ENCODE measurements around the gene GABRD. TPM values are rescaled to one million over a fixed set of nuclear protein-coding genes. Genes with fewer than 3 reads are reported as not detected.

GABRD gene
- total RNA-seq, 2 donors from 2014 or later = not detected

GRCh38 chr1:2056955-2057590 is 37.9 kb downstream of the GABRD start:
- no peak overlapping the region for H3K4me3 Mint-ChIP-seq
- H3K4me1 Mint-ChIP-seq = no peaks in the 10 kb centered on the region
- H3K9me3 Mint-ChIP-seq = no peaks in the 10 kb centered on the region
- ATAC-seq (replicated peaks) = no peak
- H3K27ac Mint-ChIP-seq = no peak overlapping the region
- H3K27me3 Mint-ChIP-seq = no peaks in the 10 kb centered on the region
- H3K36me3 Mint-ChIP-seq (ENCODE audit: low read depth) = peaks cover 41% of the 10 kb centered on the region

- H3K27me3 Mint-ChIP-seq = no peaks in the 10 kb centered on the region
- no peak overlapping the region for H3K27ac Mint-ChIP-seq
- peaks cover 64% of the 10 kb centered on the region for H3K36me3 Mint-ChIP-seq (ENCODE audit: low read depth)
- peaks cover 6% of the 10 kb centered on the region for H3K4me1 Mint-ChIP-seq
- H3K9me3 Mint-ChIP-seq = peaks cover 2% of the 10 kb centered on the region
- ATAC-seq (replicated peaks) = no peak
- no peak overlapping the region for H3K4me3 Mint-ChIP-seq
These were observed 40.3 kb downstream of the GABRD start for GRCh38 chr1:2059290-2059953.

DNA sequence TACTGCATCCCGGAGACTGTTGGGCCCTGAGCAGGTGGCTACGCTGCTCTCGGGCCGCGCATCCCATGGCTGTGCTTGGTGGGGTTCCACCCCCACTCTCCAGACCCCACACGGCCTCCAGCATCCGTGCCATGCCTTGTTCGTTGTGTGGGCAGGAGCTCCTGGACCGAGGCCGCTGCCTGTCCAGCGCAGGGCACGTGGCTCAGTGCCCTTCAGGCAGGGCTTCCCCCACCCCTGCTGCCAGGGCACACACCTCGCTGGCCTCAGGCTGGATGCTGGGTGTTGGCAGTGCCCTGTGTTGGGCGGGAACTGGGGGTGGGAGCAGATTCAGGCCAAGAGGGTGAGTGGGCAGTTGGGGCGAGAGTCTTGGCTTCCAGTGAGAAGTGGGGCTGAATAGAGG is 40.9 kb downstream of the GABRD start:
- H3K27ac Mint-ChIP-seq = no peak overlapping the region
- H3K9me3 Mint-ChIP-seq = peaks cover 3% of the 10 kb centered on the region
- H3K27me3 Mint-ChIP-seq = no peaks in the 10 kb centered on the region
- ATAC-seq (replicated peaks) = no peak
- peaks cover 6% of the 10 kb centered on the region for H3K4me1 Mint-ChIP-seq
- peaks cover 71% of the 10 kb centered on the region for H3K36me3 Mint-ChIP-seq (ENCODE audit: low read depth)
- no peak overlapping the region for H3K4me3 Mint-ChIP-seq

DNA sequence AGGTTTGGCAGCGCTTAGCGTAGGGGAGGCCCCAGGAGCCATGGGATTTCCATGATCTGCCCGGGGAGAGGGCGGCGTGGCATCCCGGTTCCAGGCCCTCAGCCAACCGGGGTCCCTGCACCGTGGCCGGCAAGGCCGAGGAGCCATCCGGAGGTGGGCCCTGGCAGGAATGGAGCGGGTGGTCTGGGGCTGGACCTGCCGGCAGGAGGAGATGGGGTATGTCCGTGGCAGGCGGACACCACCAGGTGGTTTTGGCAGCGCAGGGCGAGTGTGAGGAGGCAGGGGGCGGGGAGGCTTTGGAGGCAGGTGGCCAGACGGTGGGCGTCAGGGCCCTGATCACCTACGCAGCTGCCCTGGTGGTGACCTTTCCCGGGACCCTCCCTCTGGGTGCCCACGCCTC is 41.4 kb downstream of the GABRD start:
- H3K27me3 Mint-ChIP-seq = no peaks in the 10 kb centered on the region
- no peak overlapping the region for H3K27ac Mint-ChIP-seq
- H3K4me1 Mint-ChIP-seq = peaks cover 6% of the 10 kb centered on the region
- peaks cover 3% of the 10 kb centered on the region for H3K9me3 Mint-ChIP-seq
- H3K36me3 Mint-ChIP-seq (ENCODE audit: low read depth) = peaks cover 73% of the 10 kb centered on the region
- no peak for ATAC-seq (replicated peaks)
- no peak overlapping the region for H3K4me3 Mint-ChIP-seq

DNA sequence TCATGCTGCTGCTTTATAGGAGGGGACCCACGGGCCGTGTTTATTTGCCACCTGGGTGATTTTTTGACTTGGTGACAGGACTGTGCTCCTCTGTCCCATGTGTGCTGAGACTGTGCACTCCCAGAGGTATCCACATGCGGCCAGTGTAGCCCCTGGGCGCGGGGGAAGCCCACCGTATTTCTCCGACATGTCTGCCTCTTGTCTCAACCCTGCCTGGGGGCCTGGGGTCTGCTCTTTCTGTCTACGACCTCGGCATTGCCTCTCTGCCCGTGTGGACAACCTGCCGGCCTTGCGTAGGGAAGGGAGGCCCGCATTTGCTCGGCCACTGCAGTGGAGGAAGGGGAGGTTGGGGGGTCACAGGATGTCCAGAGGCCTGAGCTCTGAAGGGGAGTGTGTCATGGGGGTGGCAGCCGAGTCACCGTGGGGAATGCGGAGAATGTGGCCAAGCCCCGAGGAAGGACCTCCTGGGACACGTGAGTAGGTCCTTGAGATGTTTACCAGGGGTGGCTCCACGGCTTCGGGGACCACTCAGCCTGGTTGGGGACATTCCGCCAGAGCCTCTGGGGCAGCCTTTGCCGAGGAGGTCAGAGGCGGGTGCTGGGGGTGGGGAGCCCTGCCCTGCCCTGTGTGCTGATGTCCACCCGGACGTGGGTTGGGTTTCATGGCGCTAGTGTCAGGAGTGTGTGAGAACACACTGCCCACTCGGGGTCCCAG is 42.1 kb downstream of the GABRD start:
- Mint-ChIP-seq H3K27me3 (no peaks in the 10 kb centered on the region), H3K4me1 (peaks cover 6% of the 10 kb centered on the region), H3K27ac (no peak overlapping the region), H3K4me3 (no peak overlapping the region), H3K9me3 (peaks cover 3% of the 10 kb centered on the region), H3K36me3 (ENCODE audit: low read depth) (peaks cover 74% of the 10 kb centered on the region)
- ATAC-seq (replicated peaks) = no peak

DNA sequence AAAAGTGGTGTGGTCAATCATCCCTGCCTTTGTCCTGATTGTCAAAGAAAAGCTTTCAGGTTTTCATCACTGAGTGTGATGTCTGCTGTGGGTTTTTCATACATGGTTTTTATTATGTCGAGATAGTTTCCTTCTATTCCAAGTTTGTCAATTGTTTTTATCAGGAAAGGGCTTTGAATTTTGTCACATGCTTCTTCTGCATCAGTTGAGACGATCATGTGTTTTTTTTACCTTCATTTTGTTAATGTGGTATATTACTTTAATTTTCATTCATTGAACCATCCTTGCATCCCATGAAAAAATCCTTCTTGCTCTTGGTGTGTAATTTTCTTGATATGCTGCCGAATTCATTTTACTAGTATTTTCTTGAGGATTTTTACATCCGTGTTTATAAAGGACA is 46.6 kb downstream of the GABRD start:
- no peak overlapping the region for H3K27ac Mint-ChIP-seq
- H3K4me1 Mint-ChIP-seq = peaks cover 6% of the 10 kb centered on the region
- peaks cover 48% of the 10 kb centered on the region for H3K36me3 Mint-ChIP-seq (ENCODE audit: low read depth)
- H3K27me3 Mint-ChIP-seq = no peaks in the 10 kb centered on the region
- H3K4me3 Mint-ChIP-seq = no peak overlapping the region
- ATAC-seq (replicated peaks) = no peak
- peaks cover 3% of the 10 kb centered on the region for H3K9me3 Mint-ChIP-seq

DNA sequence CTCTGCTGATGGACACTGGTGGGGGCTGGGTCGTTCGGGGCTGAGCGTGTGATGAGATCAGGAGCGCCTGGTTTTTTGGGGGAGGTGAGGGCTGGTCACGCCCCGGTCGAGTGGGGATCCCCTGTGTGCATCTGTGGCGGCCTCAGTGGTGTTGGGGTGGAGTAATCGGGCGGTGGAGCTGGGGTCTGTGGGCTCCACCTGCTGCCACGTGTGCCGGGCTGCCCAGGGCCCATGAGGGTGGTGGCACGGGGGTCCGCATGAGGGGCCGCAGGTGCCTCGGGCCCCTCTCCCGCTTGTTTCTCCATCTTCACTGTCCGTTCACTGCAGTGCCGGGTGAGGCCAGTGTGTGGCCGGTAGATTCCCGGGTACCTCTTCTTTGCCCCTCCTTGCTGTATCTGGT is 48.2 kb downstream of the GABRD start:
- Mint-ChIP-seq H3K9me3 (peaks cover 3% of the 10 kb centered on the region), H3K27me3 (no peaks in the 10 kb centered on the region), H3K36me3 (ENCODE audit: low read depth) (peaks cover 42% of the 10 kb centered on the region), H3K27ac (no peak overlapping the region), H3K4me3 (no peak overlapping the region), H3K4me1 (peaks cover 12% of the 10 kb centered on the region)
- no peak for ATAC-seq (replicated peaks)

- peaks cover 12% of the 10 kb centered on the region for H3K4me1 Mint-ChIP-seq
- H3K9me3 Mint-ChIP-seq = peaks cover 3% of the 10 kb centered on the region
- no peak for ATAC-seq (replicated peaks)
- H3K27me3 Mint-ChIP-seq = no peaks in the 10 kb centered on the region
- H3K27ac Mint-ChIP-seq = no peak overlapping the region
- H3K36me3 Mint-ChIP-seq (ENCODE audit: low read depth) = peaks cover 36% of the 10 kb centered on the region
- no peak overlapping the region for H3K4me3 Mint-ChIP-seq
These were observed 48.8 kb downstream of the GABRD start for GRCh38 chr1:2067981-2068380.

DNA sequence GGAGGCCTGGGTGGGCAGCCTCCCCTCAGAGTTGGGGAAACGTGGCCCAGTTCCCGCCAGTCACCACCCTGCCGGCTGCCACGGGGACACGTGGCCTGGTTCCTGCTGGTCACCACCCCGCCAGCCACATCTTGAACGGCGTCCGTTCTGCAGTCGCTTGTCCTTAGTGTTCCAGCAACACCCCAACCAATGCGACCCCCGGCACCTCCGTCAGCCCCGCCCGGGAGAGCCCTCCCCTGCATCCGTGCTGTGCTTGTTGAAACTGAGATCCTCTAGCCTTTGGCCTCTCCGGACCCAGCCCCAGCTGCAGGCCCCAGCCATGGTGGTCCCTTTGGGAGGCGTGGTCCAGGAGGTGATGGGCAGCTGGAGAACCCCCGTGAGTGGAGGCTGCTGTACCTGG is 49.8 kb downstream of the GABRD start:
- ATAC-seq (replicated peaks) = no peak
- Mint-ChIP-seq H3K4me1 (peaks cover 10% of the 10 kb centered on the region), H3K36me3 (ENCODE audit: low read depth) (peaks cover 27% of the 10 kb centered on the region), H3K27ac (no peak overlapping the region), H3K4me3 (no peak overlapping the region), H3K27me3 (no peaks in the 10 kb centered on the region), H3K9me3 (peaks cover 3% of the 10 kb centered on the region)

DNA sequence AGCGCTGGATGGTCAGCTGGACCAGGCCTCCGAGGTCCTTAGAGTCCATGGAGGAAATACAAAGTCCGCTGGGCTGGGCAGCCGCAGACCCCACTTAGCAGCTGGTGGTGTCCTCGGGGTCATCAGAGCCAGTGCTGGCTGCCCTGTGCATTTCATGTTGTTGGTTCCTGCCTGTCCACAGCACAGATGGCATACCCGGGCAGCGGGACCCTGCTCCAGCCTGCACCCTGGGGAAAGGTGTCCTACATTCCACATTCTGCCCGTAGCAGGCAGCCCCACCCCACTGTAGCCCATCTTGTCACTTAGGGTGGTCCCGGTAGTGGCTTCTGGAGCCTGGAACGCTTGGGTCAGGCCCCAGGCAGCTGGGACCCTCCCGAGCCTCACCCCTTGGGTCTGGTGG is 50.9 kb downstream of the GABRD start:
- no peak for ATAC-seq (replicated peaks)
- H3K36me3 Mint-ChIP-seq (ENCODE audit: low read depth) = peaks cover 17% of the 10 kb centered on the region
- no peak overlapping the region for H3K4me3 Mint-ChIP-seq
- H3K27ac Mint-ChIP-seq = no peak overlapping the region
- no peaks in the 10 kb centered on the region for H3K27me3 Mint-ChIP-seq
- peaks cover 6% of the 10 kb centered on the region for H3K4me1 Mint-ChIP-seq
- H3K9me3 Mint-ChIP-seq = no peaks in the 10 kb centered on the region

GRCh38 chr1:2070800-2071530 is 51.8 kb downstream of the GABRD start:
- Mint-ChIP-seq H3K4me1 (peaks cover 6% of the 10 kb centered on the region), H3K27me3 (no peaks in the 10 kb centered on the region), H3K4me3 (no peak overlapping the region), H3K9me3 (no peaks in the 10 kb centered on the region), H3K36me3 (ENCODE audit: low read depth) (peaks cover 17% of the 10 kb centered on the region), H3K27ac (no peak overlapping the region)
- ATAC-seq (replicated peaks) = no peak

DNA sequence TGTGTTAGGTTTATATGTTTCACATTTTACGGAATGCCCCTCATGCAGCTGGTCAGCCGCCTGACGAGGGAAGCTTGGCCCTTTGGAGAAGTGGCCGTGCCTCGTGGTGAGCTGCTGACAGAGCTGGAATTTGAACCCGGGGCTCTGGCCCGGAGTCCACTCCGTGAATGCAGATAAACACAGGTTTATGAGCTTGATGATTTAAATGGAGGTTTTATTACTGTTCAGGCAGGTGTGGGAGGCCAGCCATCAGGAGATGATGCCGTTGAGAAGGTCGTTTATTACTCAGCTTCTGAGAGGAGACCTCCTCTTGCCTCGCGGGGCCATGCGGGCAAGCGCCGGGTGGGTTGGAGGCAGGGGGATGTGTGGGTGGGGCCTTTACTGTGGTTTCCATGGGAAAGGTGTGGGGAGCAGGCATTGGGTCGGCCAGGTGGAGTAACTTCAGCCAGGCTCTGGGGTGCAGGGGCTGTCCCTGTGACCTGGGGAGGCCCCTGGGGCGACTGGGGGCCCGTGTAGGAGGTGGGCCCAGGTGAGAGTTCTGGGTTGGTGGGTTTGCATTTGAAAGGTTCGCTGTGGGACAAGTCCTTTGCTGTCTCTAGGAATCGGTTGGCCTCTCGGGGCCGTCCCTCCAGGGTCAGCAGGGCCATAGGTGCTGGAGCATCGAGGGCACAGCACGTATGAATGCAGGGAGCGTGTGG is 53.1 kb downstream of the GABRD start:
- peaks cover 6% of the 10 kb centered on the region for H3K4me1 Mint-ChIP-seq

DNA sequence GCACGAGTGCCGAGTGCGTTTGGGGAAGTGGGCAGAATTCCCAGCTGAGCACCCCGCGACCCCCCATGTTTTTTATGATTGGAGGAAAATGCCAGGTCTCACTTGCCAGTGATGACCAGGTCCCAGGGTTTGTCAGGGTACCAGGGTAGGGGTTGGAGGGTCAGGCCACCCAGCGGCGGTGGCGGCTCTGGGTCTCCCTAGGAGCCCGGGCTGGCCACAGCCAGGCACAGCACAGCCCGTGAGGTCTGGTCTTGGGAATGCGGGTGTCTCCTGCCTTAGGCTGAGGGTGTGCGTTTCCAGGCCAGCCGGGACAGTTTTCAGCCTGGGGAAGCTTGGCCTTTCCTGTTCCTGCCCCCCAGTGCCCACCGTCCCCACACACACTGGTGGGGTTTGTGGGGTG is 53.7 kb downstream of the GABRD start:
- Mint-ChIP-seq H3K36me3 (ENCODE audit: low read depth) (peaks cover 30% of the 10 kb centered on the region), H3K4me3 (no peak overlapping the region), H3K9me3 (peaks cover 8% of the 10 kb centered on the region), H3K27me3 (no peaks in the 10 kb centered on the region), H3K4me1 (peaks cover 6% of the 10 kb centered on the region), H3K27ac (no peak overlapping the region)
- ATAC-seq (replicated peaks) = no peak

More for the DNA sequence above, 53.1 kb downstream of the GABRD start:
- ATAC-seq (replicated peaks) = peak; percentile 74
- H3K36me3 Mint-ChIP-seq (ENCODE audit: low read depth) = peaks cover 23% of the 10 kb centered on the region
- no peaks in the 10 kb centered on the region for H3K27me3 Mint-ChIP-seq
- peak overlapping the region; percentile 29 for H3K4me3 Mint-ChIP-seq
- peak overlapping the region; percentile 69 for H3K27ac Mint-ChIP-seq
- peaks cover 3% of the 10 kb centered on the region for H3K9me3 Mint-ChIP-seq
